Common myeloid progenitor, CD34-positive (primary cell): ENCODE measurements around the gene TEC.

ENCODE experiments used
- CTCF ChIA-PET: fragments of 350-600 bp; sonication (Branson Sonifier 250); formaldehyde crosslinking; loops from one replicate; lab custom pipeline; 2021; ENCODE audit warnings: antibody characterized with exemption; lab: Charles Lee
- POLR2A ChIA-PET: fragments of 350-600 bp; sonication (Branson Sonifier 250); formaldehyde crosslinking; loops from one replicate; lab custom pipeline; 2021; ENCODE audit warnings: antibody characterized with exemption; lab: Charles Lee
- DNase-seq, 3 donors: peaks; one replicate each; pipeline versions ENCODE4 v3.0.0 to v3.0.0-alpha.2; 2013
- H3K27ac ChIP-seq, 2 experiments: 1 replicate in 1 of 2; 2 replicates in 1 of 2; pipeline ENCODE4 v1.7.0; 2013; ENCODE audit warnings: inconsistent platforms in 2 of 2, low read length in 2 of 2, mild to moderate bottlenecking in 2 of 2, low read depth in 1 of 2, moderate library complexity in 1 of 2; ENCODE audit not compliant: severe bottlenecking in 2 of 2, insufficient read depth in 1 of 2, poor library complexity in 1 of 2
- H3K27me3 ChIP-seq, 5 experiments: replicated peaks in 2 of 5; 1 replicate in 3 of 5; 2 replicates in 2 of 5; pipeline versions ENCODE4 v1.6.1 to v1.7.0; 2013; ENCODE audit warnings: low read length in 4 of 5, mild to moderate bottlenecking in 2 of 5, moderate library complexity in 2 of 5, inconsistent platforms in 1 of 5; ENCODE audit not compliant: insufficient read depth in 5 of 5, control insufficient read depth in 4 of 5
- H3K36me3 ChIP-seq, 4 experiments: 1 replicate in 2 of 4; 2 replicates in 2 of 4; pipeline versions ENCODE4 v1.6.1 to v1.7.0; 2013; ENCODE audit warnings: low read length in 3 of 4, control low read depth in 1 of 4, mild to moderate bottlenecking in 1 of 4; ENCODE audit not compliant: control insufficient read depth in 4 of 4, insufficient read depth in 4 of 4
- H3K4me1 ChIP-seq, 4 experiments: 1 replicate in 3 of 4; 2 replicates in 1 of 4; pipeline versions ENCODE4 v1.6.1 to v1.7.1; 2013; ENCODE audit warnings: low read length in 3 of 4, mild to moderate bottlenecking in 3 of 4, control low read depth in 1 of 4, inconsistent platforms in 1 of 4, moderate library complexity in 1 of 4; ENCODE audit not compliant: control insufficient read depth in 4 of 4, insufficient read depth in 4 of 4; ENCODE audit errors: control extremely low read depth in 1 of 4
- H3K4me3 ChIP-seq, 7 experiments: 1 replicate in 4 of 7; 2 replicates in 3 of 7; pipeline versions ENCODE4 v1.5.1 to v1.7.0; 2013; ENCODE audit warnings: mild to moderate bottlenecking in 7 of 7, low read length in 6 of 7, moderate library complexity in 6 of 7, inconsistent platforms in 2 of 7, low read depth in 2 of 7, control low read depth in 1 of 7; ENCODE audit not compliant: insufficient read depth in 4 of 7, control insufficient read depth in 1 of 7; ENCODE audit errors: extremely low read depth in 1 of 7
- H3K9me3 ChIP-seq, 5 experiments: 1 replicate in 4 of 5; 2 replicates in 1 of 5; pipeline versions ENCODE4 v1.6.1 to v1.7.1; 2013; ENCODE audit warnings: low read length in 4 of 5, mild to moderate bottlenecking in 2 of 5, inconsistent platforms in 1 of 5, low read depth in 1 of 5, moderate library complexity in 1 of 5; ENCODE audit not compliant: control insufficient read depth in 4 of 5, insufficient read depth in 2 of 5; ENCODE audit errors: control extremely low read depth in 1 of 5
- WGBS: methylation state at CpG from one replicate; pipeline ENCODE4 v1.1.5; 2013; ENCODE audit not compliant: insufficient coverage; 5-methylcytosine and 5-hydroxymethylcytosine counted together

TEC gene

GRCh38 chr4:48270523-48270897 is 872 bp upstream of the TEC start:
- H3K27me3 ChIP-seq, result no peaks in the 10 kb centered on the region
- H3K4me1 ChIP-seq, result peaks cover 14 to 50% (median 37%) of the 10 kb centered on the region in 4 experiments
- peaks cover 0 to 15% (median 5%) of the 10 kb centered on the region in 4 experiments for H3K36me3 ChIP-seq
- no peaks in the 10 kb centered on the region for H3K9me3 ChIP-seq
- ChIA-PET CTCF (interaction anchor here (0.6 to 1.9 kb wide), 8 partner anchors 18 to 142 kb away, joined by 3 to 7 read pairs (median 3); no protein-coding TSS in a partner anchor), POLR2A (no interaction called here)
- peak overlapping the region in 1 of 2 experiments; percentile 82 for H3K27ac ChIP-seq
- peak overlapping the region in 6 of 7 experiments; percentile 5 to 98 (median 95) for H3K4me3 ChIP-seq
- DNase-seq, result no peak
- 86% methylated on average over 1 of the region's 3 CpGs for WGBS

DNA sequence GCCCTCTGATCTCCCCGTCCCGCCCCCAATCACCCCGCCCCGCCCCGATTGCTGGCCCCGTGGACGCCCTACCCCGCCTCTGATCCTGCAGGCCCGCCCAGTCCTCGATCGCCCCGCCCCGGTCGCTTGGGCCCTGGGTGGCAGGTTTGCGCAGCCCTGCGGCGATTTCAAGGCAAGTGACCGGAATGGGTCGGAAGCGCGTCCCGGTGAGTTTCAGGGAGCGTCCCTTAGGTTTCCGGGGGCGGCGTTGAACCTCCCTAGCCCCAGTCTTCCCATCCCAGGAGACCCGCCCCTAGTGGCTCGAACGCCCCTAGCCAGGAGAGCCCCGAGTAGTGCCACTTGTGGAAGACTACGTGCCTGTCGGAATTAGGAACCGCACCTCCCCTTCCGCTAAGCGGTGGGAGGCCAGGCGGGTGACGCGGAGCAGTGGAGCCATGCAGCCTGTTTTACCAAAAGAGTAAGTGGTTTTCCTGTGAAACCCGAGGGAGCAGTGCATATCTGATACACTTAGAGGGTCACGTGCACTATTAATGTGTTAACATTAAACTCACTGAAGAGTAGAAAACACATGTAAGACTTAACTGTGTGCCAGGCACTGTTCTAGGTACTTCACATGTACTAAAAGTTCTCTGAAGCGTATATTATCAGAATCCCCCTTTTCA is 354 bp upstream of the TEC start:
- H3K36me3 ChIP-seq, result peaks cover 0 to 15% (median 5%) of the 10 kb centered on the region in 4 experiments
- H3K27ac ChIP-seq, result peak overlapping the region; percentile 53 to 82
- 0% methylated on average over 22 of the region's 41 CpGs for whole genome bisulfite sequencing
- no peaks in the 10 kb centered on the region for H3K9me3 ChIP-seq
- POLR2A ChIA-PET, result no interaction called here
- CTCF ChIA-PET, result interaction anchor here (0.6 to 1.9 kb wide), 6 partner anchors 17 to 110 kb away, joined by 3 to 7 read pairs (median 4); no protein-coding TSS in a partner anchor
- H3K27me3 ChIP-seq, result no peaks in the 10 kb centered on the region
- DNase-seq, result peak; percentile 94 to 97 (median 96)
- H3K4me1 ChIP-seq, result peaks cover 14 to 48% (median 37%) of the 10 kb centered on the region in 4 experiments
- H3K4me3 ChIP-seq, result peak overlapping the region; percentile 59 to 99 (median 96)

DNA sequence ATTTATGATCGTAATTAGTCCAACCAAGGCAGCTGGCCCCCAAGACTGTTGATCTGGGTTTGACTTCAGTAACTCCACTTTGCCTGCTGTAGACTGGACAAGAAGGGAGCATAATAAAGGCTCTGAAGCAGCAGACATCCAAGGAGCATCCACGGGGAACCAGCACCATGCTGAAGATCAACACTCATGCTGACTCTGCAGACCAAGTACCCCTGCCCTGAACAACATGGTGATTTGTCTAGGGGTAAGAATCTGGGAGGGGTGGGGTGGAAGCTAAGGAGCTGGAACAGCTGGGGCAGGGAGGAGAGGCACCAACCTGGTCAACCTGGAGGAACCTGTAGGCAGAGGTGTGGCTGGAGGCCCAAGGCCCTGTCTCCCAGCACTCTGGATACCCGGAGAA is 2.1 kb downstream of the TEC start:
- CTCF ChIA-PET, result interaction anchor here (1.8 kb wide), 1 partner anchor 25 kb away, joined by 6 read pairs; no protein-coding TSS in a partner anchor

GRCh38 chr4:48266781-48267180 is 2.9 kb downstream of the TEC start:
- no CpG with 5 or more reads among the region's 4 CpGs for WGBS
- peaks cover 0 to 25% (median 6%) of the 10 kb centered on the region in 4 experiments for H3K36me3 ChIP-seq
- POLR2A ChIA-PET, result no interaction called here
- H3K27ac ChIP-seq, result no peak overlapping the region
- peak overlapping the region in 2 of 7 experiments; percentile 1 to 37 for H3K4me3 ChIP-seq
- DNase-seq, result no peak
- H3K9me3 ChIP-seq, result no peaks in the 10 kb centered on the region
- H3K4me1 ChIP-seq, result peaks cover 14 to 61% (median 40%) of the 10 kb centered on the region in 4 experiments
- H3K27me3 ChIP-seq, result no peaks in the 10 kb centered on the region
- CTCF ChIA-PET, result interaction anchor here (1.8 kb wide), 1 partner anchor 24 kb away, joined by 6 read pairs; no protein-coding TSS in a partner anchor

More for the DNA sequence above, 2.1 kb downstream of the TEC start:
- Histone ChIP-seq H3K27ac (peak overlapping the region in 1 of 2 experiments; percentile 18), H3K4me1 (peaks cover 14 to 61% (median 41%) of the 10 kb centered on the region in 4 experiments), H3K36me3 (peaks cover 0 to 22% (median 6%) of the 10 kb centered on the region in 4 experiments), H3K27me3 (no peaks in the 10 kb centered on the region), H3K4me3 (peak overlapping the region in 6 of 7 experiments; percentile 26 to 98 (median 96)), H3K9me3 (no peaks in the 10 kb centered on the region)
- WGBS, result 85% methylated on average over 3 of the region's 3 CpGs
- no peak for DNase-seq
- POLR2A ChIA-PET, result interaction anchor here (0.6 kb wide), 1 partner anchor 18 kb away, joined by 3 read pairs; no protein-coding TSS in a partner anchor

DNA sequence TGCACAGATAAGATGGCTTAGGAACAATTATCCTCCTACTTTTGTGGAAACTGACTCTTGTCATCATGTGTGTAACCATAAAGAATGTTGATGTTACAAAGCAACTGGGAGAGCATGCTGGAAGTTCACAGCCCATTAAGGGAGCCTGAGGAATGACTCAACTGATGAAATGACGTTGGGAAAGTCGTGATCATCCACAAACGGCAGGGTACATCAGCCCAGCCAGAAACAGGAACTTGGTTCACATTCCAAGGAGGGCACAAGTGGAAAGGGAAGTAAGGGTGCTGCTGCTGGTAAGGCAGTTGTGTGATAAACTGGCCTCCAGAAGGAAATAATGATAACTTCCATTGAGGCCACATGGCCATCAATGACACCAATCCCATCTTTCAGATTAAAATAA is 6.7 kb downstream of the TEC start:
- DNase-seq, result peak in 2 of 3 donors; percentile 70 to 75
- no peak overlapping the region for H3K4me3 ChIP-seq
- peaks cover 0 to 27% (median 8%) of the 10 kb centered on the region in 4 experiments for H3K36me3 ChIP-seq
- H3K27ac ChIP-seq, result peak overlapping the region in 1 of 2 experiments; percentile 9
- WGBS, result 8% methylated on average over 3 of the region's 3 CpGs
- ChIA-PET CTCF (interaction anchor here (1.0 to 1.8 kb wide), 2 partner anchors 11 to 14 kb away, joined by 3 to 5 read pairs; no protein-coding TSS in a partner anchor), POLR2A (no interaction called here)
- H3K27me3 ChIP-seq, result no peaks in the 10 kb centered on the region
- no peaks in the 10 kb centered on the region for H3K9me3 ChIP-seq
- H3K4me1 ChIP-seq, result peaks cover 5 to 46% (median 24%) of the 10 kb centered on the region in 4 experiments

DNA sequence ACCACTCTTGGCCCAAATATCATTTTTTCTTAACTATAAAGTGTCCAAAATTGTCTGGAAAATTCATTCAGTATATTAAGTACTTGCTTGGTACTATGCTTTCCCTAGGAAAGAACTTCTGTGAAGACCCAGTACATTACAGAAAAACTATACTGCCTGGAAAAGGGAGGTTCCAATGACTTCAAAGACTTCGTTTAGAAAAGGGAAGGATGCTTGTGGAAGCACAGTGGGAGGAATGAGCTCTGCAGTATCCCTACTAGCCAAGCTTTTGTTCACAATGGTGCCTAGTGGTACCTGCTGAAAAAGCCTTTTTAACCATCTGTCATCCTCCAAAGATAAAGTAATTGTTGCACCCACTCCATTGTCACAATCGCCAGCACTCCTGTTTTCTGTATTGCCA is 7.2 kb downstream of the TEC start:
- H3K4me1 ChIP-seq, result peaks cover 5 to 41% (median 19%) of the 10 kb centered on the region in 4 experiments
- H3K36me3 ChIP-seq, result peaks cover 0 to 26% (median 7%) of the 10 kb centered on the region in 4 experiments
- no peaks in the 10 kb centered on the region for H3K9me3 ChIP-seq
- ChIA-PET POLR2A (no interaction called here), CTCF (interaction anchor here (1.0 to 1.8 kb wide), 2 partner anchors 10 to 15 kb away, joined by 3 to 5 read pairs; no protein-coding TSS in a partner anchor)
- H3K27ac ChIP-seq, result peak overlapping the region in 1 of 2 experiments; percentile 9
- WGBS, result 96% methylated on average over 2 of the region's 2 CpGs
- H3K4me3 ChIP-seq, result no peak overlapping the region
- H3K27me3 ChIP-seq, result no peaks in the 10 kb centered on the region
- no peak for DNase-seq
